ENCODE data around the gene SETX. TPM values are rescaled to one million over a fixed set of nuclear protein-coding genes. Genes with fewer than 3 reads are reported as not detected.

SETX gene
- total RNA-seq, 3 donors from 2014 or later, result 56.2 to 83.6 (median 80.3) TPM

- intact Hi-C loops (cut with DNase I; ENCODE audit: low total_unique reads), result no loop called here
- no peak for TF ChIP-seq CTCF (IDR thresholded peaks at IDR 0.05)
- no peak for TF ChIP-seq POLR2A (IDR thresholded peaks at IDR 0.05)
- TF ChIP-seq POLR2AphosphoS5 (IDR thresholded peaks at IDR 0.05), result no peak
- peak in 1 of 2 donors; percentile 46 for DNase-seq (ENCODE audit: low spot score in 2 of 2)
Observed at GRCh38 chr9:132249690-132250089, 105.1 kb downstream of the SETX start.

GRCh38 chr9:132249123-132249522, 105.7 kb downstream of the SETX start:
- Histone ChIP-seq H3K27me3 (peaks cover 0 to 19% of the 10 kb centered on the region in 2 donors), H3K4me1 (no peaks in the 10 kb centered on the region), H3K9me3 (peaks cover 0 to 9% of the 10 kb centered on the region in 2 donors), H3K36me3 (no peaks in the 10 kb centered on the region), H3K4me3 (no peak overlapping the region), H3K27ac (no peak overlapping the region)
- intact Hi-C loops (cut with DNase I; ENCODE audit: low total_unique reads), result no loop called here
- DNase-seq (ENCODE audit: low spot score in 2 of 2), result peak in 1 of 2 donors; percentile 54
- no peak for TF ChIP-seq POLR2AphosphoS5 (IDR thresholded peaks at IDR 0.05)
- TF ChIP-seq CTCF (IDR thresholded peaks at IDR 0.05), result no peak
- TF ChIP-seq POLR2A (IDR thresholded peaks at IDR 0.05), result no peak

More at GRCh38 chr9:132249690-132250089, 105.1 kb downstream of the SETX start:
- H3K27me3 ChIP-seq, result peaks cover 0 to 19% of the 10 kb centered on the region in 2 donors
- no peaks in the 10 kb centered on the region for H3K36me3 ChIP-seq
- H3K27ac ChIP-seq, result no peak overlapping the region
- no peaks in the 10 kb centered on the region for H3K4me1 ChIP-seq
- peaks cover 0 to 9% of the 10 kb centered on the region in 2 donors for H3K9me3 ChIP-seq
- H3K4me3 ChIP-seq, result no peak overlapping the region

- DNase-seq (ENCODE audit: low spot score in 2 of 2), result no peak
- TF ChIP-seq POLR2AphosphoS5 (IDR thresholded peaks at IDR 0.05) (no peak), POLR2A (IDR thresholded peaks at IDR 0.05) (no peak)
- Histone ChIP-seq H3K27me3 (peaks cover 0 to 19% of the 10 kb centered on the region in 2 donors), H3K4me1 (no peaks in the 10 kb centered on the region), H3K4me3 (no peak overlapping the region), H3K27ac (no peak overlapping the region), H3K9me3 (peaks cover 0 to 9% of the 10 kb centered on the region in 2 donors), H3K36me3 (no peaks in the 10 kb centered on the region)
- intact Hi-C loops (cut with DNase I; ENCODE audit: low total_unique reads), result loop anchor here (2.0 kb wide), 1 partner anchor 49 kb away; no protein-coding TSS in a partner anchor
Observed at GRCh38 chr9:132247942-132248341, 106.8 kb downstream of the SETX start.

GRCh38 chr9:132245465-132245864, 109.3 kb downstream of the SETX start:
- H3K36me3 ChIP-seq, result no peaks in the 10 kb centered on the region
- no peak overlapping the region for H3K4me3 ChIP-seq
- no peaks in the 10 kb centered on the region for H3K9me3 ChIP-seq
- DNase-seq (ENCODE audit: low spot score in 2 of 2), result no peak
- no peak overlapping the region for H3K27ac ChIP-seq
- intact Hi-C loops (cut with DNase I; ENCODE audit: low total_unique reads), result no loop called here
- peaks cover 0 to 19% of the 10 kb centered on the region in 2 donors for H3K27me3 ChIP-seq
- H3K4me1 ChIP-seq, result no peaks in the 10 kb centered on the region
- TF ChIP-seq POLR2A (IDR thresholded peaks at IDR 0.05) (no peak), POLR2AphosphoS5 (IDR thresholded peaks at IDR 0.05) (no peak), CTCF (IDR thresholded peaks at IDR 0.05) (no peak)

GRCh38 chr9:132244582-132245455, 110.0 kb downstream of the SETX start:
- DNase-seq (ENCODE audit: low spot score in 2 of 2), result no peak
- intact Hi-C loops (cut with DNase I; ENCODE audit: low total_unique reads), result no loop called here
- H3K36me3 ChIP-seq, result no peaks in the 10 kb centered on the region
- no peak overlapping the region for H3K27ac ChIP-seq
- no peaks in the 10 kb centered on the region for H3K4me1 ChIP-seq
- H3K4me3 ChIP-seq, result no peak overlapping the region
- peaks cover 0 to 19% of the 10 kb centered on the region in 2 donors for H3K27me3 ChIP-seq
- TF ChIP-seq POLR2AphosphoS5 (IDR thresholded peaks at IDR 0.05) (no peak), CTCF (IDR thresholded peaks at IDR 0.05) (no peak), POLR2A (IDR thresholded peaks at IDR 0.05) (no peak)
- no peaks in the 10 kb centered on the region for H3K9me3 ChIP-seq

Data from breast epithelium (tissue), 4 donors.